Subcutaneous adipose tissue (tissue), 4 donors: ENCODE measurements around the gene MYOG. TPM values are rescaled to one million over a fixed set of nuclear protein-coding genes. Genes with fewer than 3 reads are reported as not detected.

Experiments
- total RNA-seq, 4 donors: library from RNA; depleted of rRNA; stranded (reverse); fragments of >200 nt; gene quantifications; one replicate each; pipeline ENCODE4 v1.1.0, GENCODE V29; 2016
- TF ChIP-seq, protein P1 (sequence below): fragments of 450-650 bp; IDR thresholded peaks from one replicate; pipeline ENCODE4 v1.5.1; 2016; ENCODE audit warnings: low read depth, mild to moderate bottlenecking, control low read depth, antibody characterized with exemption, moderate library complexity

Gene MYOG
- total RNA-seq, 4 donors from 2014 or later = not detected

DNA sequence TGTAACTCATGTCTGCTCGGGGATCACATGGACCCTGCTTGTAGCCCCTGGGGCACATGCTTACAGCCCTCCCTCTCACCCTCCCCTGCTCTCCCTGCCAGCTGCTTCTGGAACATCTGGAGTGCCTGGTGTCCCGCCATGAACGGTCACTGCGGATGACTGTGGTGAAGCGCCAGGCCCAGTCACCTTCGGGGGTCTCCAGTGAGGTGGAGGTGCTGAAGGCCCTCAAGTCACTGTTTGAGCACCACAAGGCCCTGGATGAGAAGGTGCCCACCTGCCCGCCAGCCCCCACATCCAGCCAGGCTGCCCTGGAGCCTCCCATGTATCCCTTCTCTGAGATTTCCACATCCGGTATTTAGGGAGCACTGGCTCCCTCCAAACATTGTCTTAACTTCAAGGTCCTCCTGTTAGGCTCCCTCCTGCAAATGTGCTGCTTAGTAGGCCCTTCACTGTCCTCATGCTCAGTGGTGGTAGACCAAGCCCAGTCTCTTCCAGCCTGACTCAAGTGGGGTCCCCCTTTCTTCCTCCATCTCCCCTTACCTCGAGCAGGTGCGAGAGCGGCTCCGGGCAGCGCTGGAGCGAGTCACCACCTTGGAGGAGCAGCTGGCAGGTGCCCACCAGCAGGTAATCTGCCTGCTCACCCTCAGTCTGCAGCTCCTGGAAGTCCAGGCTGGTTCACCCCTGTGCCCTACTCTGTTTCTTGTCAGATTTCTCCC, 41.8 kb downstream of the MYOG start:
- TF ChIP-seq, protein P1, sequence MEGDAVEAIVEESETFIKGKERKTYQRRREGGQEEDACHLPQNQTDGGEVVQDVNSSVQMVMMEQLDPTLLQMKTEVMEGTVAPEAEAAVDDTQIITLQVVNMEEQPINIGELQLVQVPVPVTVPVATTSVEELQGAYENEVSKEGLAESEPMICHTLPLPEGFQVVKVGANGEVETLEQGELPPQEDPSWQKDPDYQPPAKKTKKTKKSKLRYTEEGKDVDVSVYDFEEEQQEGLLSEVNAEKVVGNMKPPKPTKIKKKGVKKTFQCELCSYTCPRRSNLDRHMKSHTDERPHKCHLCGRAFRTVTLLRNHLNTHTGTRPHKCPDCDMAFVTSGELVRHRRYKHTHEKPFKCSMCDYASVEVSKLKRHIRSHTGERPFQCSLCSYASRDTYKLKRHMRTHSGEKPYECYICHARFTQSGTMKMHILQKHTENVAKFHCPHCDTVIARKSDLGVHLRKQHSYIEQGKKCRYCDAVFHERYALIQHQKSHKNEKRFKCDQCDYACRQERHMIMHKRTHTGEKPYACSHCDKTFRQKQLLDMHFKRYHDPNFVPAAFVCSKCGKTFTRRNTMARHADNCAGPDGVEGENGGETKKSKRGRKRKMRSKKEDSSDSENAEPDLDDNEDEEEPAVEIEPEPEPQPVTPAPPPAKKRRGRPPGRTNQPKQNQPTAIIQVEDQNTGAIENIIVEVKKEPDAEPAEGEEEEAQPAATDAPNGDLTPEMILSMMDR = no peak

DNA sequence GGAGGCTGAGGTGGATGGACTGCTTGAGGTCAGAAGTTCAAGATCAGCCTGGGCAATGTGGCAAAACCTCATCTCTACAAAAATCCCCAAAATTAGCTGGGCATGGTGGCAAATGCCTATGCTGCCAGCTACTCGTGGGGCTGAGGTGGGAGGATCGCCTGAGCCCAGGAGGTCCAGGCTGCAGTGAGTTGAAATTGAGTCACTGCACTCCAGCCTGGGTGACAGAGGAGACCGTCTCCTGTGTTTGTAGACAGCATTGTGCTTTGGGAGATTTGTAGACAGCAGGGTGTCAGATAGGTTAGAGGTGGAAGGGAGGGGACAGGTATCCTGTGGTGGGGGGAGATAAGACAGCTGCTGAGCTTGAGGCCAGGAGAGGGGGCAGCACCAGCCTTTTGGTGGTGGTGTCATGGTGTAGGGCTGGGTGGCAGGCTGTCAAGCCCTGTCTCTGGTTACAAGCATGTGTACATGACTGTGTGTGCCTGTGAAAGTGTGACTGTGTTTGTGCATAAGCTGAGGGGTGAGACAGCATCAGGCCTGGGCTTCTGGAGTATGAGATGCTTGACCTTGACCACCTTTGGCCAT, 44.4 kb downstream of the MYOG start:
- TF ChIP-seq, protein P1 = no peak

DNA sequence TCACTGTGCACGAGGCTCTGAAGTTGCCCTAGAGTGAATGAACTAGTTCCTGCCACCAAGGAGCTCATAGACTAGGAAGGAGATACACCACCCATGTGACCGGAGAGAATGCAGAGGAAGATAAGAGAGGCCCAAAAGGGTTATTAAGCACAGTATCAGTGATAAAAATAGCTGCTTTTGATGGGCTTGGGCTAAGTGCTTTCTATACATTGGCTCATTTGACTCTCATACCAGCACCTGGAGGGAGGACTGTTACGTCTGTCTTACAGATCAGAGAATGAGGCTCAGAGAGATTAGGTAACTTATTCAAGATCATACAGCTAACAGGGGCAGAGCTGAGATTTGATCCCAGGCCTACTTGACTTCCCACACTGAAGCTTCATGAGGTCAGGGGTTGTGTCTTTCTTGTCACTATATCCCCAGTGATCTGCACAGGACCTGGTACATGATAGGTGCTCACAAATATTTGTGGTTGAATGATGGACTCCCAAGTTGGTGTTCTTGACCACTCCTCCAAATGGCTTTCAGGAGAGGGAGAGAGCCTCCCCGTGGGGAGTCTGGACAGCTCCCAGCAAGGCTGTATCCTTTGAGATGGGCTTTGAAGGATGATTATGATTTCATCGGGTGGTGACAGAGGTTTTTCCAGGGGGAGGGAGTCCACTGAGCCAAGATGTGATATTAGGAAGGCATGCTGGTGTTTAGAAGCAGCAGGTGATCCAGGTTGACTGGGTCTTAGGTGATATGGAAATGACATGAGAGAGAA, 45.1 kb downstream of the MYOG start:
- TF ChIP-seq, protein P1 = no peak

DNA sequence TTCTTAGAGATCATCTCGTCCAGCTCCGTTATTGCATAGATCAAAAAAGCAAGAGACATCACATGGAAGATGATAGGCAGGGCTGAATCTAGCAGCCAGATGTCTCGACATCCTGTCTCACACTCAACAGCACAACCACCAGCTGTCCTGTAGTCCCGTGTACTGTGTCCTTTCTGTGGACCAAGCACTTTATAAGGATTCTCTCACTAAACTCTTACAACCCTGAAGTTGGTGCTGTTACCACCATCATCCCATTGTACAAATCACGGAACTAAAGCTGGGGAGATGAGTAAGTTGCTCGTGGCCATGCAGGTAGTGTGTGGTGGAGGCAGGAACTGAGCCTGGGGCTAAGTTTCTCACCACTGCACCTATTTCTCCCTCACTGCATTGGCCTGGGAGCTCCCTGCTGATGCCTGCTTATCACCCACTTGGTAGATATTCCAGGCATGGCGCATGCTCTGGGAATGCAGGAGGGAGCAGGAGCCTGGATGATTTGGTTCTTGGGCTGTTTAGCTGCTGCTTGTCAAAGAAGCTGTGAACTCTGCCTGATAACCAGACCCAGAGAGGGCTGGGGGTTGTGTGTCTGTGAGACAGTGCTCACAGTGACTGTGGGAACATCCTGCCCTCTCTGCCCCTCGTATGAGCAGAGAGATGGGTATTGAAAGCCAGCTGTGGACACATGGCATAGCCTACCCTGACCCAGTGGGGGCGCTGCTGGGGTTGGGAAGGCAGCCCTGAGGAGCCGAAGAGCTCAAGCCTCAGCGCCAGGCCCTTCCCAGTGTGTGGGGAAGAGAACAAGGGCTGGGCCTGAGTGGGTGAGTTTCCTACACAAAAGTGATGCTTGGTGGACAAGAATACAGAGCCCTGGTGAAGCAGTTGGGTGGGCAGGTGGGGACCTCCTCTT, 46.0 kb downstream of the MYOG start:
- TF ChIP-seq, protein P1 = no peak

DNA sequence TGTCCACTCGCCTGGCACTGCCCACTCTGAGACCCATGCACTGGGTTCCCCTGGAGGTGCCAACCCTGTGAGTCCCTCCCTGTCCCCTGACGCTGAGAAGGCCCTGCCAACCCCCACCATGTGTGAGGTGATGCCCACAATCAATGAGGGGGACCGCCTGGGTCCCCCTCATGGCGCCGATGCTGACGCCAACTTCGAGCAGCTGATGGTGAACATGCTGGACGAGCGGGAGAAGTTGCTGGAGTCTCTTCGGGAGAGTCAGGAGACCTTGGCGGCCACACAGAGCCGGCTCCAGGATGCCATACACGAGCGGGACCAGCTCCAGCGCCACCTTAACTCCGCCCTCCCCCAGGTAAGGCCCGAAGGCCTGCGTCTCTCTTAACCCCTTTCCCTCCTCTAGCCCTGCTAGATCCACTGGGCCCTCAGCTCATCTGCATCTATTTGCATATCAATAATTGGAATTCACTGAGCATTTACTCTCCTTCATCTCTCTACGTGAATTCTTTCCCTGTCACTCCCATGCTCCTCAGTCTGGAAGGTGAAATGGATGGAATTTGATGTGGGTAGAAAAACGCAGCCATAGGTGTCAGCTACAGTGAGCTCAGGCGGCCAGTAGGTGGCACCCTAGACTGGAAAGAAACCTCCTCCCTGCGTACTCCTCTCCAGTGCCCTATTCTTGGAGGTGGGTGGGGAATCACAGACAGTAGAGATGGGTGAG, 46.8 kb downstream of the MYOG start:
- TF ChIP-seq, protein P1 = no peak

DNA sequence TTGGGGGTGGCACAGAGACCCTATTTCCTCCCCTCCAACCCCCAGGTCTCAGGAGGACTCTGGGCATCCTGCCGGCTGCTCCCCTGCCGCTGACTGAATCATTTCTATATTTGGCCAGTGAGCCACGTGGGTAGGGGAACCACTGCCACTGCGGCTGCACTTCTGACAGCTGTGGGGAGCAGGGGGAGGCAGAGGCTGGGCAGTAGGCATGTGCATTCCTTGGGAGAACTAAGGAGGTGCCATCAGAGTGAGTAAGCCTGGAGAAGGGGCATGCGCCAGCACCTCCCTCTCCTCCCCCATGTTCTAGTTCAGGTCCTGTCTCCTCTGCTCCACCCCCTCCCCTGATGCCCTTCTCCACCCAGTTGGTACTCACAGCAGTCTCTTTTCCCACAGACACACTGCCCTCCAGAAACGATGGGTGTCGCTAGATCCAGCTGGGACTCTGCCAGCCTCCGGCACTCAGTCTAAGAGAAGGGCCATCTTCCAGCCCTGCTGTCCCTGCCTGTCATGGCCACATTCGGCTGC, 47.5 kb downstream of the MYOG start:
- TF ChIP-seq, protein P1 = no peak
